Midbrain (tissue), 1 donor: Measurements from ENCODE around the gene PHOX2A.
"Not testable (repeated sequence)": the region's sequence is repeated elsewhere in the genome, so short reads cannot be mapped to it uniquely, and the experiment has no call there.

Experiments
- DNase-seq: peaks from one replicate; lab custom pipeline; 2025; lab: John Stamatoyannopoulos, UW

Gene PHOX2A

DNA sequence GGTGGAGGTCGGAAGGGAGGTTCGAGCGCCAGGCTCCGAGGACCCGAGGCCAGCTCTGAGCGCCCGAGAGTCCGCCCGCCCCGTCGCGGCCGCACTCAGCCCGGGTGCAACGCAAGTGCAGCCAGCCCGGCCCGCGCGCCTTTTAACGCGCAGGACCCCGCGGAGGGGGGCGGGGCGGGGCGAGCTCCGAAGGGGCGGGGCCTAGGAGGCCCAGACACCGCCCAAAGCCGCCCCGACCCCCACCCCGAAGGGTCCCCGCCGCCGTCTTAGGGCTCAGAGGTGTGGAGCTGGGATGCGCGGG is at the start of gene PHOX2A:
Gene PHOX2A (minus strand): TSS at position 117 of the 301 bp plus-strand sequence. CDS start 172 bp downstream, outside the sequence.
- no peak for DNase-seq

DNA sequence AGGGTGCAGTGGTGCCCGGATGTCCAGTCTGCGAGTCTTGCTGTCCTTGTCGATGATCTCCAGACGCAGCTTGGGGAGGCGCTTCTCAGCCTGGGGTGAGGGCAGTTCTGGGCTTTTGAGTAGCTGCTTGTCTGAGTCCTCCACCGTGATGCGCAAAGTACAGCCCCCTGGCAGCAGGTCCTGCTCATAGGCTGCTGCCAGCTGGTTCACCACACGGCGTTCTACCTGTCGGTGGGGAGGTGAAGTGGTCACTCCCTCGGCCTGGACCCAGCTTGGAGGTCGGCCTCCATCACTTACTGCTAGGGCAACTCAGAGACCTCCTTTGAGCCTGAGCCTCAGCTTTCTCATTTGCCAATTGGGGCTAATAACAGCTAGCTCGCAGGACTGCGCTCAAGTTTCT is 49.4 kb upstream of the PHOX2A start:
- no peak for DNase-seq

DNA sequence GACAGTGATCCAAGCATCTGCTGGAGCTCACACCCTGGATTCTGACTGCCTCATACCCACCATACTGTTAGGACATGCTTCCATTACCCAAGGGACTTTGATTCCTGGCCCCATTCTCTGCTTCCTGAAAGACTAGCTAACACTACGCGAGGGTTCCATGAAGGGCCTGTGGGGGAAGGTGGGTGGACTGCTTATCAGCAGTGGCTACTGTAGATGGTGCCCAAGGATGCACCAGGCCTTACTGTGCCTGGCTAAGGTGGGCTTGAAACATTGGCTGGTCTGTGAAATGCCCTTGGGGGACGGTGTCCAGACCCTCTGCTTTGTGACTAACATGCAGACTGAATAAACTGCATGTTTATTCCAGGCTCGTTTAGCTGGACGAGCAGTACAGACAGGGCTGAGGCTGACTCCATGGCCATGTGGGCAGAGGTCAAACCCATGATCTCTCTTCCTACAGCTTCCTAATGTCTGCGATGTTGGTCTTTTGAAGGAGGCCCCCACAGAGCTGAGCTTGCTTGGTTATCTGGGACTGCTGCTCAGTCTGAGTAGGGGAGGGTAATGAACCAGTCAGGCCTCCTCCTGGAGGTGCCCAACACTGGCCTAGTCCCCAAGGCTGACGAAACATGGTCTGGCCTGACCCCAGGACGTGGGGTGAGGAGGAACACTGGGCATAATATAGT is 48.3 kb upstream of the PHOX2A start:
- DNase-seq = no peak

DNA sequence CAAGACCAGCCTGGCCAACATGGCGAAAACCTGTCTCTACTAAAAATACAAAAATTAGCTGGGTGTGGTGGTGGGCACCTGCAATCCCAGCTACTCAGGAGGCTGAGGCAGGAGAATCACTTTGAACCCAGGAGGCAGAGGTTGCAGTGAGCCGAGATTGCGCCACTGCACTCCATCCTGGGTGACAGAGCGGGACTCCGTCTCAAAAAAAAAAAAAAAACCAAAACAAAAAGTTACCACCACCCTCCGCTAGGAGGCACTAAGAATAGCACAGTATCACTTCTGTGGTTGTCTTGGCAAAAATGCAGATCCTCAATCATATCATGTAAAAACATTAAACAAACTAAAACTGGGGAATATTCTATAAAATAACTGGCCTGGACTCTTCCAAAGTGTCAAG is 46.8 kb upstream of the PHOX2A start:
- DNase-seq = not testable (repeated sequence)

DNA sequence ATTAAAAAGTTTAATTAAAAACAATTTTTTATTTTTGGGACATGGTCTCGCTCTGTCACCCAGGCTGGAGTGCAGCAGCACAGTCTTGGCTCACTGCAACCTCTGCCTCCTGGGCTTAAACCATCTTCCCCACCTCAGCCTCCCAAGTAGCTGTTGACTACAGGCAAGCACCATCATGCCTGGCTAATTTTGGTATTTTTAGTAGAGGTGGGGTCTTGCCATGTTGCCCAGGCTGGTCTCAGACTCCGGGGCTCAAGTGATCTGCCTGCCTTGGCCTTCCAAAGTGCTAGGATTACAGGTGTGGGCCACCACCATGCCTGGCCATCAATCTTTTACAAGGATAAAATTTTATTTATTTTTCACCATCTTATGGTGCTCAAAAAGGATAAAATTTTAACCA is 43.3 kb upstream of the PHOX2A start:
- no peak for DNase-seq

DNA sequence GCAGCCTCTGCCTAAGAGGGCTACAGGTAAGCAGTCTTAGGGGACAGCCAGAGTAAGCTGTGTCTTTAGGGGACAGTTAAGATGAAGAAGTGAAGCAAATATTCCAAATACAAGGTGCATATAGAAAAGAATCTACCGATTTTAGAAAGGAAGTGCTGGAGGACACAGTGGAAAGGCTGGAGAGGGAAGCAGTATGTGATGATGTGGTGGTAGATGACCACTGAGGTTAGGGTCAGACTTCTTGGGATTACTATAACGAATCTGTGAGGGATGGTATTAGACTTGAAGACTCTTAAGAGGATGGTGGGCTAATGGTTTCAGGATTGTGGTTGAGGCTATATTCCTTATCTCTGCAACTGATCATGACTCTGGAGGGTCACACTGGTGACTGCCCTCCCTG is 40.0 kb upstream of the PHOX2A start:
- no peak for DNase-seq

DNA sequence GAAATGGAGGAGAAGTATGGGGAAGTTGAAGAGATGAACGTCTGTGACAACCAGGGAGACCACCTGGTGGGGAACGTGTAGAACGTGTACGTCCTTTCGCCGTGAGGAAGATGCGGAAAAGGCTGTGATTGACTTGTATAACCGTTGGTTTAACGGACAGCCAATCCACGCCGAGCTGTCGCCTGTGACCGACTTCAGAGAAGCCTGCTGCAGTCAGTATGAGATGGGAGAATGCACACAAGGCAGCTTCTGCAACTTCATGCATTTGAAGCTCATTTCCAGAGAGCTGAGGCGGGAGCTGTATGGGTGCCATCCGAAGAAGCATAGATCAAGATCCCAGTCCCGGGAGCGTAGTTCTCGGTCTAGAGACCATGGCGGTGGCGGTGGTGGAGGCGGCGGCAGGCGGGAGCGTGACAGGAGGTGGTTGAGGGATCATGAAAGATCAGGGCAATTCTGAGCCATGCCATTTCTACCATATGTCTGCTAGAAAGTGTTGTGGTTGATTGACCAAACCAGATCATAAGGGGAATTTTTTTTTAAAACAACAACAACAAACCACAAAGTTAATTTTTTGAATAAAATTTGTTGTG is 36.8 kb upstream of the PHOX2A start:
- DNase-seq = no peak

DNA sequence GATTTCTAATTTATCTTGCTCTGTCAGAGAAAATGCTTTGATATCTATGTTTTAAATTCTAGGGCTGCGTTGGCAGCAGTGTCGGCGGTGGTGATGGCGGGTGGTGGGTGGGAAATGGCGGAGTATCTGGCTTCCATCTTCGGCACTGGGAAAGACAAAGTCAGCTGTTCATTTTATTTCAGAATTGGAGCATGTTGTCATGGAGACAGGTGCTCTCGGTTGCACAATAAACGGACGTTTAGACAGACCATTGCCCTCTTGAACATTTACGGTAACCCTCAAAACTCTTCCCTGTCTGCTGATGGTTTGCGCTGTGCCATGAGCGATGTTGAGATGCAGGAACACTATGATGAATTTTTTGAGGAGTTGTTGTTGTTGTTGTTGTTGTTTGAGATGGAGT is 36.1 kb upstream of the PHOX2A start:
- DNase-seq = no peak

DNA sequence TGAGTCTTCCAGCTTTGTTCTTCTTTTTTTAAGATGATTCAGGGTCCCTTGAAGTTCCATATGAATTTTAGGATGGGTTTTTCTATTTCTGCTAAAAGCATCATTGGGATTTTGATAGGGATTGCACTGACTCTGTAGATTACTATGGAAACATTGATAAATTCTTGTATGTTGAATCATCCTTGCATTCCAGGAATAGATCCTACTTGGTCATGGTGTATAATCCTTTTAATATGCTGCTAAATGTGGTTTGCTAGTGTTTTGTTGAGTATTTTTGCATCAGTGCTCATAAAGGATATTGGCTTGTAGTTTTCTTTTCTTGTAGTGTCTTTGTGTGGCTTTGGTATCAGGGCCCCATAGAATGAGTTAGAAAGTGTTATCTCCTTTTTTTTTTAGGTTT is 34.9 kb upstream of the PHOX2A start:
- no peak for DNase-seq

DNA sequence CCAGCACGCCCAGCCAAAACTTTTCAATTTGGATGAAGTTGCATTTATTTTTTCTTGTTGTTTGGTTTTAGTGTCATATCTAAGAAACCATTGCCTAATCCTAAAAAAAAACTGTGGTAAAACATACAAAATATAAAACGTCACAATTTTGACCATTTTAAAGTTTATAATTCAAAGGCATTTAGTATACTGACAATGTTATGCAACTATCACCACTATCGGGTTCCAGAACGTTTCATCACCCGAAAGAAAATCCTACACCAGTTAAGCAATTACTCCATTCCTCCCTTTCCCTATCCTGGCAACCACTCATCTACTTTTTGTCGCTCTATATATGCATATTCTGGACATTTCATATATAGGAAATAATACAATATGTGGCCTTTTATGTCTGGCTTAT is 30.5 kb upstream of the PHOX2A start:
- no peak for DNase-seq

DNA sequence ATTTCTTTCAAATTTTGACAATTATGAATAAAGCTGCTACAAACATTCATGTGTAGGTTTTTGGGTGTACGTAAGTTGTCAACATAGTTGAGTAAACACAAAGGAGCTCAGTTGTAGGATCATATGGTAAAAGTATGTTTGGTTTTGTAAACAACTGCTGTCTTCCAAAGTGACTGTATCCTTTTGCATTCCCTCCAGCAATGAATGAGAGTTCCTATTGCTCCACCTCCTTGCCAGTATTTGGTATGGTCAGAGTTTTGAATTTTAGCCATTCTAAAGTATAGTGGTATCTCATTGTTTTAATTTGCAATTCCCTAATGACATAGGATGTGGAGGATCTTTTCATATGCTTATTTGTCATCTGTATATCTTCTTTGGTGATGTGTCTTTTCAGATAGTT is 28.0 kb upstream of the PHOX2A start:
- no peak for DNase-seq

DNA sequence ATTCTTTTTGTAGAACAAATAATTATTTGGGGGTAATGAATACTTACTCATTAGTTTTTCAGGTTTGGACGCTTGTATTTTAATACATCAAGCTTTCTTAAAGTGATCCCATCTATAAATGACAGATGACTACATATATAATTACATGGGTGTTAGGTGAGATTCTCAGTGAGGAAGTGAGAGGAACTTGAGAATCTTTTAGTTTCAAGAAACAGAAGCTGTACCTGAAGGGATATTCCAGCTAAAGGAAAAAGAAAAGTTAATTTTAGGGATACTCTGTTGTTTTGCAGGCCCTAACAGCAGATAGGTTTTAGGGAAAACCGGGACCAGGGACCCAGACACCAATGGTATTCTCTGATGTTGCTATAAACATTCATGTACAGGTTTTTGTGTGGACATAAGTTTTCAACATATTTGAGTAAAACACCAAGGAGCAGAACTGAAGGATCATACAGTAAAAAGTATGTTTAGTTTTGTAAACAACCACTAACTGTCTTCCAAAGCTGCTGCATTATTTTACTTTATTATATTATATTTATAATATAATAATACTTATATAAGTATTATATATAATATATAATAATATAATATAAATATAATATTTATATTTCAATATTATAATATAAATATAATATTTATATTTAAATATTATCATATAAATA is 24.1 kb upstream of the PHOX2A start:
- DNase-seq = no peak

DNA sequence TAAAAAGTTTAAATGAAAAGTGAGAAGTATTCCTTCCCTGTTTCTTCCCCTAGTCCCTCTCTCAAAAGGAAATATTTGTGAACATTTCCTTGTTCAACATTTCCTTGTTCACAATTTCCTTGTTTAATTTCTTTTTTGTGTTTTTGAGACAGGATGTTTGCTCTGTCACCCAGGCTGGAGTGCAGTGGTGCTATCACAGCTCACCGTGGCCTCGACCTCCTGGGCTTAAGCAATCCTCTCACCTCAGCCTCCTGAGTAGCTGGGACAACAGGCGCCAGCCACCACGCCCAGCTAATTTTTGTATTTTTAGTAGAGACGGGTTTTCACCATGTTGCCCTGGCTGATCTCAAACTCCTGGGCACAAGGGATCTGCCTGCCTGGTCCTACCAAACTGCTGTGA is 23.0 kb upstream of the PHOX2A start:
- DNase-seq = not testable (repeated sequence)

DNA sequence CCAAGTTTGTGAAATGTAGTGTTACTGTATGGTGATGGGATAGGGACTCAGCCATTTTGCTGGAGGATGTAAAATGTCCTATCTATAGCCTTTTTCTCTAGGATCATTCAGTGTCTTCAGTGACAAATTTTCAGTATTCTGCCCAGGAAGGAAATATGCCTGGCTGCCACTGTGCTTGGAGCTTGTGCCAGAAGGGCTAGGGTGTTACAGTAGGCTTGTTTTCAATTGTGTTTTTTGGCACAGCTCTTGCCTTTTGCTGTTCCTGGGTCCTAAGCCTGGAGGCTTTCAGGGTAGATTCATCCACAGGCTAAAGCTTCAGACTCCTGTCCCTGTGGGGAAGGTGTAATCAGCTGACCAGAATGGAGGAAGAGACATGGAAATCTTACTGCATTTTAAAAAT is 22.0 kb upstream of the PHOX2A start:
- DNase-seq = no peak

DNA sequence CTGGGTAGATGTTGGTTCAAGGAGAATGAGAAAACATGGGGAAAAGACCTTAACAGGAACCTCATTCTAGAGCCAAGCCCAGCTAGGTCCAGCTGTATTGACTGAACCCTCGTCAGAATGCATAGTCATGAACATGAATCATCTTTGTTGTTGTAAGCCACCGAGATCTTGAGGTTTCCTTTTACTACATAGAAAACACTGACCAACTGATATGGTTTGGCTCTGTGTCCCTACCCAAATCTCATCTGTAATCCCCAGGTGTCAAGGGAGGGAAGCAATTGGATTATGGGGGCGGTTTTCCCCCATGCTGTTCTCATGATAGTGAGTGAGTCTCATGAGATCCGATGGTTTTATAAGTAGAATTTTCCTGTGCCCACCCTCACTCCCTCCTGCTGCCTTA is 19.4 kb upstream of the PHOX2A start:
- no peak for DNase-seq

DNA sequence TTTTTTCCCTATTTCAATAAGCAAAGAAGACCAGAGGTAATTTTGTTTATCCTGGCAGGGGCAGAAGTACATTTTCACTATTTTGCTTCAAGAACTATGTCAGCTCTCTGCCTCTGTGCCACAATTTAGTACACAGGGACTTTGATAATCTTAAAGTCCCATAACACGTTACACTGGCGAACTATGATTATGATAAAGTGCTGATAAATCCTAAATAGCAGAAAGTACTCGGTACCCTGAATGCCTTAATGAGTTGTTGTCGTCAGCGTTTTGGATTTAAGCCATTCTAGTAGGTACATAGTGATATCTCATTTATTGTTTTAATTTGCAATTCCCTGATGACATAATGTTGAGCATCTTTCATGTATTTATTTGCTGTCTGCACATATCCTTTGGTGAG is 16.6 kb upstream of the PHOX2A start:
- no peak for DNase-seq

DNA sequence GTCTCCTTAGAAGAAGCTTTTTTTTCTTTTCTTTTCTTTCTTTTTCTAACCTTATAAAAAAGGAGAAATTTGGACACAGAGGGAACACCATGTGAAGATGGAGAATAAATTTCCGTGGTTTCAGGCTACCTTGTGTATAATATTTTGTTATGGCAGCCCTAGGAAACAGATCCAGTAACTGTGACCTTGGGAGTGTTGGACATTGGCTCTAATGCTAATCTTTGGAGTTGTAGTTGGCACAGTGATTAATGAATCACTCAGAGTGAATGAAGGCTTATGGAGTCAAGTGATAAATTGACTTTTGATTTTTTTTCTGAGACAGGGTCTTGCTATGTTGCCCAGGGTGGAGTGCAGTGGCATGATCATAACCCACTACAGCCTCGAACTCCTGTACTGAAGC is 15.5 kb upstream of the PHOX2A start:
- no peak for DNase-seq

DNA sequence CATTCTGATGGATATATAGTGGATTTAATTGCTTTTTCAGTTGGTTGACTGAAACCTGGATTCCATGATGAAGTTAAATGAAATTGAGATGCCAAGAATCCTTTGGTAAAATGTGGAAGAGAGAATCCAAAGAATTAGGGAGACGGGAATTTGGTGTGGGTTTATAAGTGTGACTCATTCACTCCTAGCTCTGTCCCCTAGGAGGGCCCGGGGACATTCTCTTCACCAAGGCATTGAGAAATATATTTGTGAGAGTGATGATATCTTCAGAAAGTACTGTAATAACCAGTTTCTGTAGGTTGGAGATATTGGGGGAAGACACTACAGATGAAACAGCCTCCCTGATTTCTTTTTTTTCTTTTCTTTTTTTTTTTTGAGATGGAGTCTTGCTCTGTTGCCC is 13.6 kb upstream of the PHOX2A start:
- no peak for DNase-seq

DNA sequence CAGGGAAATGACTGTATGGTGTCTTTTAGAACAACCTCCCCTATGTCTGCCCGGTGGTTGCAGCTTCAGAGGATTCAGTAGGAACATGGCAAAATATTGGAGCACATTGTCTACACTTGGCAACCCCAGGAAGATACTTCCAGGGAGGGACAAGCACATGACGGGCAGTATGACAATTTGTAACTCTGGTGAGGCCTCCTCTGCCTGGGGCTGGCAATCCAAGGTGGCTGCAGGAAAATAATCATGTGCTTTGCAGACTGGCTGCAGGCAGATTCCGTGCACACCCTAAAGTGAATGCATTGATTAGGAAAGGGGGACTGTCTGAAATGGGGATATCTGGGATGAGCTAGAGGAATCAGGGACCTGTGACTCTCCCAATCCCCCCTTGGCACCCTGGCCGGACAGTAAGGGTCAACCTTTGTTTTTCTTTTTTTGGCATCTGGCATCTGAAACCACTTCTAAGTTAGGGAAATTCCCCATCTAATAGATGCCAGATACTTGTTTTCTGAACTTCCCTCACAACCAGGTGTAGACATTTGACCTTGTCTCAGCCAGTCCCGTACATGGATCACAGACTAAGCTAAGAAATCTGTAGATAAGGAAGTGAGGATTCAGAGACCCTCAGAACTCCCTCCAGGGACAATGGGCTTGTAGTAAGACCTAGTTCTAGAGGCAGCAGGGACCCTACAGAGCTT is 10.5 kb upstream of the PHOX2A start:
- no peak for DNase-seq

DNA sequence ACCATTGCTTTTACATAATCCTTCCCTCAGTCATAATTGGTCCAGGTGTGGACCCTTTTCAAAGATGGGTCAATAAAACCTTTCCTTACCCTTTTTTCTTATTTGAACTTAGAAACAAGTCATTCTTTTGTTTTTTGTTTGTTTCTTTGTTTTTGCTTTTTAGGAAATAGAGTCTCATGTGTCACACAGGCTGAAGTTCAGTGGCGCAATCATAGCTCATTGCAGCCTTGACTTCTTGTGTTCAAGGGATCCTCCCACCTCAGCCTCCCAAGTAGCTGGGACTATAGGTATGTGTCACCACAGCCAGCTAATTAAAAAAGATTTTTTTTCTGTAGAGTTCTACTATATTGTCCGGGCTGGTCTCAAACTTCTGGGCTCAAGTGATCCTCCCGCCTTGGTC is 9.4 kb upstream of the PHOX2A start:
- DNase-seq = no peak

DNA sequence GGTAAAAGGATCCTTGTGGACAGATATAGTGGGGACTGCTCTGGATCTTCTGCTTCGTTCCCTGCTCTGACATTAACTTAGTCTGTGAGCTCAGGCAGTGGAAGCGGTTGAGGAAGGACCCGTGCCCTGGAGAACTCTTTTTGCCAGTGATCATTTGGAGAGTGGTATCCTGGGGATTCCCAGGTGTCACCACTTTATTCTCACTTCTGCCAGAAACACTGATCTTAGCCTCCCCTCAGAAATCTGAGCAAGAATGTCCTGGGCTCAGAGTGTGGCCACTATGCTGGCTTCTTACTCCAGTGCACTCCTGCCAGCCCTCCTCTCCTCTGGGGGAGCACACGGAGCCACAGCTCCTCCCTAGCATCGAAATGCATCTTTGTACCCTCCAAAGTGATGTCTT is 7.6 kb upstream of the PHOX2A start:
- no peak for DNase-seq

DNA sequence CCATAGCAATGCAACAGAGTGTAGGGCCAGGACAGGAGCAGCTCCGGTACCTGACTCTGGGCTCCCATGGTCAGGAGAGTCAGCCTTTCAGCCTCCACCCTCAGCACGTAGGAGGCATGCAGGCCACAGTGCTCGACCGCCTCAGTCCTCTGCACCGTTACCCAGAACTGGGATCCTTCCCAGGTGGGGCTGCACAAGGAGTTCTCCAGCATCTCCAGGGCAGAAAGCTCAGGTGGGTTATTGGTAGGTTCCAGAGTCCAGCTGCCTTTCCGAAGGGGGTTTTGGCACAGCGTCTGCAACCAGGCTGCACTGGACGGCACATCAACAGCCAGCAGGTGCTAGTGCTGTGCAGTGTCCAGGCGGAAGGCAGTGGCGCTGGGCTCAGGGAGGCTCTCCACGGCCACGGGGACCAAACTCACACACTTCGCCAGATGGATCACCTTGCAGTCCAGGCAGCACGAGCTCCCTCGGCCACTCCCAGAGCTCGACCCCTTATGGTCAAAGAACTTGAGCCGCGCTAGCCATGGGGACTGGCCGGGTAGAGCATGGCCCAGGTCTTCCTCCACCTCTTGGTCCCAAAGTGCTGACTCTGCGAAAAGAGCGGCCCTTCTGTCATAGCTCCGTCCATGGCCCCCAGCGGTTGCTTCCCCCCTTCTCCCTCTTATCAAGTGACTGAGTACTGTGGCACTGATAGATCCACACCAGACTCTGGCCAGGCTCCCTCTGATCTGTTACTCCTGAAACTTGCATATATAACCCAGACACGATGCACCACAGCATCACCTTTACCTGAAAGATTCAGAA is 6.9 kb upstream of the PHOX2A start:
- no peak for DNase-seq
